Liver (tissue), 9 donors: ENCODE results near the gene SLC2A8. TPM values are rescaled to one million over a fixed set of nuclear protein-coding genes. Genes with fewer than 3 reads are reported as not detected.

Experiments
- DNase-seq: peaks from one replicate; pipeline ENCODE4 v3.0.0-alpha.2; 2017; ENCODE audit warnings: low spot score
- H3K27ac ChIP-seq, 2 donors: one replicate each; pipeline ENCODE4 v1.7.0; 2013; ENCODE audit warnings: inconsistent platforms in 2 of 2, low read length in 2 of 2, control low read depth in 1 of 2, low read depth in 1 of 2, mild to moderate bottlenecking in 1 of 2
- H3K27me3 ChIP-seq, 4 donors: one replicate each; pipeline versions ENCODE4 v1.6.1 to v1.7.0; 2013; ENCODE audit warnings: low read length in 3 of 4, inconsistent platforms in 1 of 4, mild to moderate bottlenecking in 1 of 4, moderate library complexity in 1 of 4; ENCODE audit not compliant: control insufficient read depth in 4 of 4, insufficient read depth in 4 of 4
- H3K36me3 ChIP-seq, 4 donors: one replicate each; pipeline versions ENCODE4 v1.6.1 to v1.7.0; 2013; ENCODE audit warnings: low read length in 3 of 4, mild to moderate bottlenecking in 3 of 4, low read depth in 1 of 4, moderate library complexity in 1 of 4; ENCODE audit not compliant: control insufficient read depth in 4 of 4, insufficient read depth in 3 of 4
- H3K4me1 ChIP-seq, 4 donors: one replicate each; pipeline versions ENCODE4 v1.6.1 to v1.7.0; 2013; ENCODE audit warnings: low read length in 3 of 4, mild to moderate bottlenecking in 3 of 4, moderate library complexity in 1 of 4; ENCODE audit not compliant: control insufficient read depth in 4 of 4, insufficient read depth in 4 of 4
- H3K4me3 ChIP-seq, 3 donors: one replicate each; pipeline versions ENCODE4 v1.6.1 to v1.7.0; 2013; ENCODE audit warnings: low read length in 3 of 3, control low read depth in 1 of 3, low read depth in 1 of 3, mild to moderate bottlenecking in 1 of 3
- H3K9ac ChIP-seq, 2 donors: one replicate each; pipeline ENCODE4 v1.7.0; 2013; ENCODE audit warnings: low read length in 2 of 2, mild to moderate bottlenecking in 2 of 2, moderate library complexity in 2 of 2, control low read depth in 1 of 2, low read depth in 1 of 2
- H3K9me3 ChIP-seq, 4 donors: one replicate each; pipeline versions ENCODE4 v1.6.1 to v1.7.0; 2013; ENCODE audit warnings: low read length in 3 of 4; ENCODE audit not compliant: control insufficient read depth in 4 of 4
- EGR1 ChIP-seq, 2 donors: IDR thresholded peaks; 2 replicates each; pipeline ENCODE4 v1.6.1; 2016 to 2018; ENCODE audit warnings: antibody characterized with exemption in 2 of 2, low read depth in 2 of 2
- FOXA1 ChIP-seq: IDR thresholded peaks from 2 replicates; pipeline ENCODE4 v1.6.1; 2016; ENCODE audit warnings: antibody characterized with exemption
- FOXA2 ChIP-seq: IDR thresholded peaks from 2 replicates; pipeline ENCODE4 v1.6.1; 2016; ENCODE audit warnings: antibody characterized with exemption
- GABPA ChIP-seq, 2 donors: IDR thresholded peaks in 1 of 2; conservative IDR thresholded peaks in 1 of 2; 2 replicates each; pipeline ENCODE4 v1.6.1; 2016; ENCODE audit warnings: antibody characterized with exemption in 2 of 2, mild to moderate bottlenecking in 1 of 2, moderate library complexity in 1 of 2
- HNF4A ChIP-seq, 2 donors: conservative IDR thresholded peaks; 2 replicates each; pipeline ENCODE4 v1.6.1; 2016; ENCODE audit warnings: antibody characterized with exemption in 2 of 2, mild to moderate bottlenecking in 2 of 2
- HNF4G ChIP-seq: IDR thresholded peaks from 2 replicates; pipeline ENCODE4 v1.6.1; 2016; ENCODE audit warnings: antibody characterized with exemption
- JUND ChIP-seq, 2 donors: IDR thresholded peaks; 2 replicates each; pipeline ENCODE4 v1.6.1; 2016; ENCODE audit warnings: antibody characterized with exemption in 2 of 2
- NR2F2 ChIP-seq: IDR thresholded peaks from 2 replicates; pipeline ENCODE4 v1.6.1; 2016; ENCODE audit warnings: antibody characterized with exemption
- RAD21 ChIP-seq, 2 donors: IDR thresholded peaks; 2 replicates each; pipeline ENCODE4 v1.6.1; 2016; ENCODE audit warnings: antibody characterized with exemption in 2 of 2, mild to moderate bottlenecking in 2 of 2
- RXRA ChIP-seq, 2 donors: IDR thresholded peaks; 2 replicates each; pipeline ENCODE4 v1.6.1; 2017 to 2018; ENCODE audit warnings: antibody characterized with exemption in 2 of 2, mild to moderate bottlenecking in 1 of 2
- SP1 ChIP-seq: IDR thresholded peaks from 2 replicates; pipeline ENCODE4 v1.6.1; 2018; ENCODE audit warnings: antibody characterized with exemption, mild to moderate bottlenecking
- YY1 ChIP-seq: IDR thresholded peaks from 2 replicates; pipeline ENCODE4 v1.6.1; 2016; ENCODE audit warnings: antibody characterized with exemption, mild to moderate bottlenecking
- WGBS: extraction: QIAGEN DNeasy Blood & Tissue Kit; methylation state at CpG from one replicate; pipeline ENCODE4 v1.1.7; 2013; 5-methylcytosine and 5-hydroxymethylcytosine counted together
- polyA plus RNA-seq, 2 donors: library from polyadenylated mRNA; stranded (reverse) in 1 of 2; unstranded in 1 of 2; fragments of 200-250 nt in 1 of 2; fragments of >200 nt in 1 of 2; fragmentation: Nextera tagmentation in 1 of 2; extraction: Ambion mirVana in 1 of 2; gene quantifications; one replicate each; pipeline versions ENCODE4 v1.2.1 to v1.2.3, GENCODE V29; 2013 to 2015
- total RNA-seq, 2 donors: library from RNA; depleted of rRNA; stranded (reverse); fragments of >200 nt; gene quantifications; one replicate each; pipeline ENCODE4 v1.2.3, GENCODE V29; 2014
- TF ChIP-seq, protein P1 (sequence below): IDR thresholded peaks from 2 replicates; pipeline ENCODE4 v1.6.1; 2016; ENCODE audit warnings: antibody characterized with exemption
- TF ChIP-seq, protein P2 (sequence below): IDR thresholded peaks from 2 replicates; pipeline ENCODE4 v1.6.1; 2016; ENCODE audit warnings: antibody characterized with exemption
- TF ChIP-seq, protein P3 (sequence below): fragments of 150-350 bp; IDR thresholded peaks from 2 replicates; pipeline ENCODE4 v1.5.1; 2017; ENCODE audit warnings: improper control_type of control experiment, low read depth, low read length; ENCODE audit not compliant: missing input control
- TF ChIP-seq, protein P4 (sequence below): IDR thresholded peaks from 2 replicates; pipeline ENCODE4 v1.6.1; 2016; ENCODE audit warnings: antibody characterized with exemption, mild to moderate bottlenecking
- donor health status: healthy.
- donor health status: healthy.
- donor health status: healthy.
- donor health status: healthy.
- donor health status: healthy.

SLC2A8 gene
- total and polyA plus RNA-seq, 4 donors: 10.9 to 24.5 (median 19.9) TPM

- 91% methylated on average over 4 of the region's 4 CpGs for WGBS
- H3K27ac ChIP-seq: no peak overlapping the region
- no peak overlapping the region for H3K9ac ChIP-seq
- H3K27me3 ChIP-seq: no peaks in the 10 kb centered on the region
- peaks cover 0 to 13% (median 4%) of the 10 kb centered on the region in 4 donors for H3K36me3 ChIP-seq
- H3K4me1 ChIP-seq: peaks cover 0 to 6% (median 2%) of the 10 kb centered on the region in 4 donors
- no peak for DNase-seq
- H3K4me3 ChIP-seq: no peak overlapping the region
- TF ChIP-seq JUND (IDR thresholded peaks at IDR 0.05) (no peak), FOXA1 (no peak), FOXA2 (no peak), HNF4A (conservative IDR thresholded peaks at IDR 0.05) (no peak), RAD21 (IDR thresholded peaks at IDR 0.05) (no peak), HNF4G (no peak)
- TF ChIP-seq, protein P1, sequence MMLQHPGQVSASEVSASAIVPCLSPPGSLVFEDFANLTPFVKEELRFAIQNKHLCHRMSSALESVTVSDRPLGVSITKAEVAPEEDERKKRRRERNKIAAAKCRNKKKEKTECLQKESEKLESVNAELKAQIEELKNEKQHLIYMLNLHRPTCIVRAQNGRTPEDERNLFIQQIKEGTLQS: no peak
- H3K9me3 ChIP-seq: no peaks in the 10 kb centered on the region
Observed at GRCh38 chr9:127356906-127357305, 40.1 kb upstream of the SLC2A8 start.

DNA sequence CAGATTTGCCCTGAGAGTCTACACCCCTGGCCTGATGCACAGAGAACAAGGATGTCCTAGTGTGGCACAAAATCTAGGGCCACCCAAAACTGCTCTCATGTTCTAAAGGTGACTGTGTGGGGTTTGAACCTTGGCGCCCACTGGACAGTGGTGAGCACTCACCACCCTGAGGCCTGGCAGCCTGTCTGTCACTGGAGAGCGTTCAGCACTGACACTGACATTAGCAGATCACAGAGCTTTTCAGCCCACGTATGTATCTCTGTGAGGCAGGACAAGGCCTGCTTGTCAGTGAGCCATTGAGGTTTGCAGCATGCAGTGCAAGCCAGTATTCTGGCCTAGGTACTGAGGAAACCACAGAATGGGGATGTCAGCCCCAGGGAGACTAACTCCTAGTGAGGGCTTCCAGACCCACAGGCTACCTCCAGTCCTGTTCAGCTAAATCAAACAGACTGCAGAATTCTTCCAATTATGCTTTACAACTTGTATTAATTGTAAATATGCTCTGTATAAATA, 38.9 kb upstream of the SLC2A8 start:
- Histone ChIP-seq H3K9ac (no peak overlapping the region), H3K27me3 (no peaks in the 10 kb centered on the region), H3K27ac (no peak overlapping the region), H3K36me3 (peaks cover 0 to 13% (median 4%) of the 10 kb centered on the region in 4 donors), H3K4me1 (peaks cover 0 to 6% (median 2%) of the 10 kb centered on the region in 4 donors), H3K4me3 (no peak overlapping the region), H3K9me3 (no peaks in the 10 kb centered on the region)
- no peak for TF ChIP-seq GABPA (IDR thresholded peaks at IDR 0.05 in 1 of 2, conservative IDR thresholded peaks at IDR 0.05 in 1 of 2)
- no peak for TF ChIP-seq EGR1 (IDR thresholded peaks at IDR 0.05; ENCODE audit: low read depth in 2 of 2)
- no peak for TF ChIP-seq SP1
- no peak for TF ChIP-seq JUND (IDR thresholded peaks at IDR 0.05)
- TF ChIP-seq, protein P2, sequence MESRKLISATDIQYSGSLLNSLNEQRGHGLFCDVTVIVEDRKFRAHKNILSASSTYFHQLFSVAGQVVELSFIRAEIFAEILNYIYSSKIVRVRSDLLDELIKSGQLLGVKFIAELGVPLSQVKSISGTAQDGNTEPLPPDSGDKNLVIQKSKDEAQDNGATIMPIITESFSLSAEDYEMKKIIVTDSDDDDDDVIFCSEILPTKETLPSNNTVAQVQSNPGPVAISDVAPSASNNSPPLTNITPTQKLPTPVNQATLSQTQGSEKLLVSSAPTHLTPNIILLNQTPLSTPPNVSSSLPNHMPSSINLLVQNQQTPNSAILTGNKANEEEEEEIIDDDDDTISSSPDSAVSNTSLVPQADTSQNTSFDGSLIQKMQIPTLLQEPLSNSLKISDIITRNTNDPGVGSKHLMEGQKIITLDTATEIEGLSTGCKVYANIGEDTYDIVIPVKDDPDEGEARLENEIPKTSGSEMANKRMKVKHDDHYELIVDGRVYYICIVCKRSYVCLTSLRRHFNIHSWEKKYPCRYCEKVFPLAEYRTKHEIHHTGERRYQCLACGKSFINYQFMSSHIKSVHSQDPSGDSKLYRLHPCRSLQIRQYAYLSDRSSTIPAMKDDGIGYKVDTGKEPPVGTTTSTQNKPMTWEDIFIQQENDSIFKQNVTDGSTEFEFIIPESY: no peak
- no peak for TF ChIP-seq YY1
- TF ChIP-seq FOXA1: no peak
- TF ChIP-seq, protein P3, sequence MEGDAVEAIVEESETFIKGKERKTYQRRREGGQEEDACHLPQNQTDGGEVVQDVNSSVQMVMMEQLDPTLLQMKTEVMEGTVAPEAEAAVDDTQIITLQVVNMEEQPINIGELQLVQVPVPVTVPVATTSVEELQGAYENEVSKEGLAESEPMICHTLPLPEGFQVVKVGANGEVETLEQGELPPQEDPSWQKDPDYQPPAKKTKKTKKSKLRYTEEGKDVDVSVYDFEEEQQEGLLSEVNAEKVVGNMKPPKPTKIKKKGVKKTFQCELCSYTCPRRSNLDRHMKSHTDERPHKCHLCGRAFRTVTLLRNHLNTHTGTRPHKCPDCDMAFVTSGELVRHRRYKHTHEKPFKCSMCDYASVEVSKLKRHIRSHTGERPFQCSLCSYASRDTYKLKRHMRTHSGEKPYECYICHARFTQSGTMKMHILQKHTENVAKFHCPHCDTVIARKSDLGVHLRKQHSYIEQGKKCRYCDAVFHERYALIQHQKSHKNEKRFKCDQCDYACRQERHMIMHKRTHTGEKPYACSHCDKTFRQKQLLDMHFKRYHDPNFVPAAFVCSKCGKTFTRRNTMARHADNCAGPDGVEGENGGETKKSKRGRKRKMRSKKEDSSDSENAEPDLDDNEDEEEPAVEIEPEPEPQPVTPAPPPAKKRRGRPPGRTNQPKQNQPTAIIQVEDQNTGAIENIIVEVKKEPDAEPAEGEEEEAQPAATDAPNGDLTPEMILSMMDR: no peak
- no peak for TF ChIP-seq RAD21 (IDR thresholded peaks at IDR 0.05)
- no peak for TF ChIP-seq HNF4G
- no peak for TF ChIP-seq FOXA2
- TF ChIP-seq, protein P4, sequence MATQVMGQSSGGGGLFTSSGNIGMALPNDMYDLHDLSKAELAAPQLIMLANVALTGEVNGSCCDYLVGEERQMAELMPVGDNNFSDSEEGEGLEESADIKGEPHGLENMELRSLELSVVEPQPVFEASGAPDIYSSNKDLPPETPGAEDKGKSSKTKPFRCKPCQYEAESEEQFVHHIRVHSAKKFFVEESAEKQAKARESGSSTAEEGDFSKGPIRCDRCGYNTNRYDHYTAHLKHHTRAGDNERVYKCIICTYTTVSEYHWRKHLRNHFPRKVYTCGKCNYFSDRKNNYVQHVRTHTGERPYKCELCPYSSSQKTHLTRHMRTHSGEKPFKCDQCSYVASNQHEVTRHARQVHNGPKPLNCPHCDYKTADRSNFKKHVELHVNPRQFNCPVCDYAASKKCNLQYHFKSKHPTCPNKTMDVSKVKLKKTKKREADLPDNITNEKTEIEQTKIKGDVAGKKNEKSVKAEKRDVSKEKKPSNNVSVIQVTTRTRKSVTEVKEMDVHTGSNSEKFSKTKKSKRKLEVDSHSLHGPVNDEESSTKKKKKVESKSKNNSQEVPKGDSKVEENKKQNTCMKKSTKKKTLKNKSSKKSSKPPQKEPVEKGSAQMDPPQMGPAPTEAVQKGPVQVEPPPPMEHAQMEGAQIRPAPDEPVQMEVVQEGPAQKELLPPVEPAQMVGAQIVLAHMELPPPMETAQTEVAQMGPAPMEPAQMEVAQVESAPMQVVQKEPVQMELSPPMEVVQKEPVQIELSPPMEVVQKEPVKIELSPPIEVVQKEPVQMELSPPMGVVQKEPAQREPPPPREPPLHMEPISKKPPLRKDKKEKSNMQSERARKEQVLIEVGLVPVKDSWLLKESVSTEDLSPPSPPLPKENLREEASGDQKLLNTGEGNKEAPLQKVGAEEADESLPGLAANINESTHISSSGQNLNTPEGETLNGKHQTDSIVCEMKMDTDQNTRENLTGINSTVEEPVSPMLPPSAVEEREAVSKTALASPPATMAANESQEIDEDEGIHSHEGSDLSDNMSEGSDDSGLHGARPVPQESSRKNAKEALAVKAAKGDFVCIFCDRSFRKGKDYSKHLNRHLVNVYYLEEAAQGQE: no peak
- no peak for TF ChIP-seq RXRA (IDR thresholded peaks at IDR 0.05)
- no peak for TF ChIP-seq HNF4A (conservative IDR thresholded peaks at IDR 0.05)
- TF ChIP-seq NR2F2: no peak
- WGBS: 94% methylated on average over 3 of the region's 3 CpGs
- no peak for DNase-seq
